Parathyroid adenoma (tissue), 2 donors: Measurements from ENCODE around the gene TM9SF2.

Experiments
- H2AFZ ChIP-seq: fragments of 300-600 bp; sonication (generic); one replicate; pipeline ENCODE4 v1.7.0; 2017; ENCODE audit warnings: antibody characterized with exemption, mild to moderate bottlenecking
- H3K27ac ChIP-seq: fragments of 300-600 bp; sonication (generic); one replicate; pipeline ENCODE4 v1.7.0; 2017
- H3K27me3 ChIP-seq: fragments of 300-600 bp; sonication (generic); one replicate; pipeline ENCODE4 v1.7.0; 2017; ENCODE audit warnings: low read length; ENCODE audit not compliant: control insufficient read depth, insufficient read depth
- H3K36me3 ChIP-seq: fragments of 300-600 bp; sonication (generic); one replicate; pipeline ENCODE4 v1.7.0; 2017; ENCODE audit warnings: low read length; ENCODE audit not compliant: control insufficient read depth, insufficient read depth
- H3K4me1 ChIP-seq: fragments of 300-600 bp; sonication (generic); one replicate; pipeline ENCODE4 v1.7.0; 2017; ENCODE audit warnings: control low read depth
- H3K4me2 ChIP-seq: fragments of 300-600 bp; sonication (generic); one replicate; pipeline ENCODE4 v1.7.0; 2017; ENCODE audit warnings: low read length
- H3K4me3 ChIP-seq: fragments of 300-600 bp; sonication (generic); one replicate; pipeline ENCODE4 v1.7.0; 2017; ENCODE audit warnings: low read depth, low read length
- H3K79me2 ChIP-seq: fragments of 300-600 bp; sonication (generic); one replicate; pipeline ENCODE4 v1.7.0; 2017; ENCODE audit warnings: control low read depth
- H3K9ac ChIP-seq: fragments of 300-600 bp; sonication (generic); one replicate; pipeline ENCODE4 v1.7.0; 2017; ENCODE audit warnings: mild to moderate bottlenecking
- H3K9me3 ChIP-seq: fragments of 300-600 bp; sonication (generic); one replicate; pipeline ENCODE4 v1.7.0; 2017; ENCODE audit warnings: low read length; ENCODE audit not compliant: control insufficient read depth
- CTCF ChIP-seq: fragments of 300-600 bp; sonication (generic); IDR thresholded peaks from one replicate; pipeline ENCODE4 v1.7.0; 2017; ENCODE audit warnings: antibody characterized with exemption, mild to moderate bottlenecking
- donor health status: primary hyperparathyroidism.

TM9SF2 gene

GRCh38 chr13:99572131-99572530 lies 70.9 kb downstream of the TM9SF2 start:
- no peak for TF ChIP-seq CTCF
- Histone ChIP-seq H3K27me3 (no peaks in the 10 kb centered on the region), H2AFZ (no peak overlapping the region), H3K4me1 (no peaks in the 10 kb centered on the region), H3K79me2 (no peaks in the 10 kb centered on the region), H3K27ac (no peak overlapping the region), H3K36me3 (no peaks in the 10 kb centered on the region), H3K9me3 (no peaks in the 10 kb centered on the region), H3K4me3 (no peak overlapping the region), H3K9ac (no peak overlapping the region), H3K4me2 (no peak overlapping the region)

GRCh38 chr13:99572921-99573320 lies 71.6 kb downstream of the TM9SF2 start:
- Histone ChIP-seq H3K27me3 (no peaks in the 10 kb centered on the region), H3K79me2 (no peaks in the 10 kb centered on the region), H3K4me1 (no peaks in the 10 kb centered on the region), H3K4me3 (no peak overlapping the region), H3K4me2 (no peak overlapping the region), H3K36me3 (no peaks in the 10 kb centered on the region), H3K9ac (no peak overlapping the region), H2AFZ (no peak overlapping the region), H3K27ac (no peak overlapping the region), H3K9me3 (no peaks in the 10 kb centered on the region)
- TF ChIP-seq CTCF = no peak

GRCh38 chr13:99575376-99576120 lies 74.3 kb downstream of the TM9SF2 start:
- H3K9ac ChIP-seq = no peak overlapping the region

GRCh38 chr13:99577934-99578917 lies 77.0 kb downstream of the TM9SF2 start:
- Histone ChIP-seq H3K4me2 (no peak overlapping the region), H3K27ac (no peak overlapping the region), H3K79me2 (no peaks in the 10 kb centered on the region), H2AFZ (no peak overlapping the region), H3K27me3 (no peaks in the 10 kb centered on the region), H3K4me3 (no peak overlapping the region), H3K9ac (no peak overlapping the region), H3K9me3 (no peaks in the 10 kb centered on the region), H3K36me3 (no peaks in the 10 kb centered on the region), H3K4me1 (no peaks in the 10 kb centered on the region)
- TF ChIP-seq CTCF = no peak

More at GRCh38 chr13:99575376-99576120, 74.3 kb downstream of the TM9SF2 start:
- Histone ChIP-seq H3K27me3 (no peaks in the 10 kb centered on the region), H3K9me3 (no peaks in the 10 kb centered on the region), H3K4me1 (no peaks in the 10 kb centered on the region), H3K79me2 (no peaks in the 10 kb centered on the region), H2AFZ (no peak overlapping the region), H3K36me3 (no peaks in the 10 kb centered on the region), H3K4me3 (no peak overlapping the region), H3K27ac (no peak overlapping the region), H3K4me2 (no peak overlapping the region)
- no peak for TF ChIP-seq CTCF
